Activated naive CD8-positive, alpha-beta T cell treated with anti-CD3 and anti-CD28 coated beads, Interleukin-2, amount 10 ng/mL, durations not matched to agents 7 days and 5 days (primary cell): ENCODE data around the gene GSX1. TPM values are rescaled to one million over a fixed set of nuclear protein-coding genes. Genes with fewer than 3 reads are reported as not detected.
"Not testable (repeated sequence)": the region's sequence is repeated elsewhere in the genome, so short reads cannot be mapped to it uniquely, and the experiment has no call there.

Source experiments
- ATAC-seq: fragments of 150-1000 bp; cut with Tn5 transposase; one replicate; pipeline ENCODE4 v1.10.0; 2021; ENCODE audit warnings: low read depth, moderate library complexity
- POLR2A ChIA-PET: fragments of 350-600 bp; sonication (Branson Sonifier 250); formaldehyde crosslinking; loops from one replicate; lab custom pipeline; 2021; ENCODE audit warnings: antibody characterized with exemption; lab: Charles Lee
- DNase-seq: peaks from one replicate; pipeline ENCODE4 v3.0.0; 2021
- H3K27ac Mint-ChIP-seq: one replicate; pipeline ENCODE4 v1.8.0; 2022; ENCODE audit warnings: mild to moderate bottlenecking, mixed read lengths
- H3K27me3 Mint-ChIP-seq: one replicate; pipeline ENCODE4 v1.8.0; 2022; ENCODE audit warnings: mild to moderate bottlenecking, moderate library complexity, mixed read lengths
- H3K36me3 Mint-ChIP-seq: one replicate; pipeline ENCODE4 v1.8.0; 2021; ENCODE audit warnings: mild to moderate bottlenecking, mixed read lengths
- H3K4me1 Mint-ChIP-seq: one replicate; pipeline ENCODE4 v1.8.0; 2021; ENCODE audit warnings: mixed read lengths
- H3K4me3 Mint-ChIP-seq: one replicate; pipeline ENCODE4 v1.8.0; 2022; ENCODE audit warnings: mild to moderate bottlenecking, moderate library complexity, mixed read lengths
- H3K9me3 Mint-ChIP-seq: one replicate; pipeline ENCODE4 v1.8.0; 2021; ENCODE audit warnings: mixed read lengths
- total RNA-seq, 2 experiments: library from RNA; stranded (reverse); gene quantifications; one replicate each; pipeline ENCODE4 v1.2.3, GENCODE V29; 2021

The GSX1 gene
- total RNA-seq, 2 experiments from 2014 or later: not detected

DNA sequence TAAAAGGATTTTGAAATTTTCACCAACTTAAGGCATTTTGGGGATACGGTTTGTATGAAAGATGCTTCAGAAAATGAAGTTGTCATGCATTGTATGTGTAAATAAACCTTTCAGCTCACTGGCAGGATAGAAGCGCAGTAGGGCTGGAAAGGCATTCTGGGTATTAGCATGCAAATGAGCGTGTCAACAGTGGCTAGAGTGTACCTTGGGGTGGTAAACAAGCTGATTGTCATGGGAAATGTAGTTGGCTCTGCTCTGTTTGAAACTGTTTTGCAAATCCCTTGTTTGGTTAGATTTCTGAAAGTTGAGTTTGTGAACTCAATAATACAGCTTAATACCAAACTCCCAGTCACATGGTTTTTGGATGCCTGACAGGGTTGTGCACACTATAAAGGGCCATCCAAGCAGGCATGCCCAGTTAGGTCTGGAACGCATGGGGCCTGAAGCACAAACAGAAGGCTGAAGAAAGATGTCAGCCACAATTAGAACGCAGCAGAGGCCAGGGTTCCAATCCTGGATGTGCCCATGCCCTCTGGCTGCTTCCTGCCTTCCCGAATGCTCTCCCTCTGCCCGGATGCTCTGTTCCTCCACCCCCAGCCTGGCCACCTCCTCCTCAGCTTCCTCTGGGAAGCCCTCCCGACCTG is 14.6 kb downstream of the GSX1 start:
- no peaks in the 10 kb centered on the region for H3K9me3 Mint-ChIP-seq
- ATAC-seq (no peak), DNase-seq (no peak)
- H3K4me1 Mint-ChIP-seq: no peaks in the 10 kb centered on the region
- H3K36me3 Mint-ChIP-seq: no peaks in the 10 kb centered on the region
- H3K27ac Mint-ChIP-seq: no peak overlapping the region
- H3K4me3 Mint-ChIP-seq: no peak overlapping the region
- H3K27me3 Mint-ChIP-seq: peaks cover 34% of the 10 kb centered on the region
- POLR2A ChIA-PET: no interaction called here

DNA sequence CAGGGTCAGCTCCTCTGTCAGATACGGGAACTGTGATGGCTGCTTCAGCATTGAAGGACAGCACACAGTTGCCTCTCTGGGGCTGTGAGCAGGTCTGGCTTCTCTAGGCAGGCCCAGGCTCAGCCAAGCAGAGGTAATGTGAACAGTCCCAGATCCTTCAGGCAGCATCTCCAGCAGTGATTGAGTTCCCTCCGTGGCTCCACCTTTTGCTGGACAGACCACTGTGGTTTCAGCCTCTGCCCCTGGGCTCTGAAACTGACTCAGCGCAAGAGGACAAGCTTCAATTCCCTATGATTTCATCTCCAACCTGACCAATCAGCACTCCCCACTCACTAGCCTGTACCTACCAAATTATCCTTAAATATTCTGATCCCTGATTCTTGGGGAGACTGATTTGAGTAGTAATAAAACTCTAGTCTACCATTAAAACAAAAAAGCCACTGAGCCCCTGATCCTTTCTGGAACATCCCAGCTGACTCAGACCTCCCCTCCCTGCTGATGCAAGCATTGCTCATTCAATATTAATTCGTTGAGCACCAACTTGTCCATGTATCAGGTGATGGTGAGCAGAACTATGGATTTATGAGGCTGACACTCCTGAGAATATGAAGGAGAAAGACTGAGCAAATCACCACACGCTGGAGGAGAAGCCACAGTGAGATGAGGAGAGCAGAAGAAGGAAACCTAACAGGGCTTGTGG is 16.7 kb downstream of the GSX1 start:
- H3K9me3 Mint-ChIP-seq: no peaks in the 10 kb centered on the region
- no peaks in the 10 kb centered on the region for H3K36me3 Mint-ChIP-seq
- H3K27me3 Mint-ChIP-seq: peaks cover 27% of the 10 kb centered on the region
- POLR2A ChIA-PET: no interaction called here
- H3K27ac Mint-ChIP-seq: no peak overlapping the region
- H3K4me3 Mint-ChIP-seq: no peak overlapping the region
- H3K4me1 Mint-ChIP-seq: no peaks in the 10 kb centered on the region
- ATAC-seq (no peak), DNase-seq (no peak)

DNA sequence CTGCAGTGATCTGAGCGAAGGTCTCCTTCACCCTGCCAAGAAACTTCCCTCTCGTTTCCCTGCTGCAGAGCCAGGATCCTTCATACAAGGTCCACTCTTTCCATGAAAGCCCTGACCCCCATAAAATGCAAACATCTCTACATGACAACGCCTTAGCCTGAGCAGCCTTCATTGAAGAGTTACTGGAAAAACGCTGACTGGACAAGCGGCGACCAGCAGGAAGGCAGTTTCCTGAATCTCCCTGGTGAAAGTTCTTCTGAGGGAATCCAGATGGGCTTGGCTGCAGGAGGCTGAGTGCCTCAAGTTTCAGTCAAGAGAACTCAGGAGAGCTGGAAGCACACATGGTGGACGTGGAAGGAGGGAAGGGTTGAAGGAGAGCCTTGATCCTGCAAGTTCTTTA is 17.7 kb downstream of the GSX1 start:
- POLR2A ChIA-PET: no interaction called here
- Mint-ChIP-seq H3K27me3 (peaks cover 25% of the 10 kb centered on the region), H3K27ac (no peak overlapping the region), H3K4me1 (no peaks in the 10 kb centered on the region), H3K36me3 (no peaks in the 10 kb centered on the region), H3K9me3 (no peaks in the 10 kb centered on the region), H3K4me3 (no peak overlapping the region)
- DNase-seq (no peak), ATAC-seq (no peak)

DNA sequence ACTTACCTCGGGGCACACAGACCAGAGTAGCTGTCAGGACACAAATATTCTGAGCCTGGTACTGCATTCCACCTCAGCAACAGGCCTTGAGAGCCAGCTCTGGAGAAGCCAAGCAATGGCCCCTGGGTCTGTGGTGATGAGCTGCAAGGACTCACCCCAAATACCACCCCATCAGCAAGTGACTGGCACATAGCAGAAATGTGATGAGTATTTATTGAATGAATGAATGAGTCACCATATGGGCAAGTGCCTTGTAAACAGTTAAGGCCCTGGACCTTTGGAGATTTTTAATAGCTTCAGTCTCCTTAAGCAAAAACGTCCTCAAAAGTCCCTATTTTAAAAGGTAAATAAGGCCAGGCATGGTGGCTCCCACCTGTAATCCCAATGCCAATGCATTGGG is 18.2 kb downstream of the GSX1 start:
- H3K27ac Mint-ChIP-seq: no peak overlapping the region
- H3K4me3 Mint-ChIP-seq: no peak overlapping the region
- H3K9me3 Mint-ChIP-seq: no peaks in the 10 kb centered on the region
- POLR2A ChIA-PET: no interaction called here
- H3K4me1 Mint-ChIP-seq: no peaks in the 10 kb centered on the region
- DNase-seq (no peak), ATAC-seq (no peak)
- H3K27me3 Mint-ChIP-seq: peaks cover 22% of the 10 kb centered on the region
- no peaks in the 10 kb centered on the region for H3K36me3 Mint-ChIP-seq

DNA sequence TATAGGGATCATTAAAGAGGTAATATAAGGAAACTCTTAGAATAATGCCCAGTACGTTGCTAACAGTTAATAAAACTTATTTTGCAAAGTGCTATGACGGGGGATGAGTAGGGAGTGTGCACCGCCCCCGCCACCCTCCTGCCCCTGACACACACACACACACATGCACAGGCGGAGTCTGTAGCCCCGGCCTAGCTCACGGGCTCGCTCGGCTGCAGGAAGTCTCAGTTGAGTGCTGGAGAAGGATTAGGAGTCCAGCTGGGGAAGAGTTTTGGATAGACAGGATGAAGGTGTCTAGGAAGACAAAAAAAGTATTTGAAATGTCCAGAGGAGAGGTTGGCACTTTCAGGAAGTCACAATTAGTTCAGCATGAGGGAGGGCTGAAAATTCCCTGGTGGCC is 21.5 kb downstream of the GSX1 start:
- POLR2A ChIA-PET: no interaction called here
- no peaks in the 10 kb centered on the region for H3K36me3 Mint-ChIP-seq
- no peaks in the 10 kb centered on the region for H3K9me3 Mint-ChIP-seq
- no peaks in the 10 kb centered on the region for H3K4me1 Mint-ChIP-seq
- H3K27me3 Mint-ChIP-seq: peaks cover 15% of the 10 kb centered on the region
- H3K27ac Mint-ChIP-seq: no peak overlapping the region
- ATAC-seq (no peak), DNase-seq (no peak)
- H3K4me3 Mint-ChIP-seq: no peak overlapping the region

DNA sequence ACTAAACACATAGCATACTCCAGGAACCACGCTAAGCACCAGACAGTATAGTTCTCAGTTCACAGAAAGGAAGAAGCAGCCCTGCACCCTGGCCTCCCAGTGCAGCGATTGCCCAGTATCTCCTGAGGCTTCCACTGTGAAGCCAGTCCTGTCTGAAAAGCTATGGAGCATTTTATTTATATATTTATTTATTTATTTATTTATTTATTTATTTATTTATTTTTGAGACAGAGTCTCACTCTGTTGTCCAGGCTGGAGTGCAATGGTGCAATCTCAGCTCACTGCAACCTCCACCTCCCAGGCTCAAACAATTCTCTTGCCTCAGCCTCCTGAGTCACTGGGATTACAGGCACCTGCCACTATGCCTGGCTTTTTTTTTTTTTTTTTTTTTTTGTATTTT is 25.5 kb downstream of the GSX1 start:
- POLR2A ChIA-PET, H3K4me3 Mint-ChIP-seq, H3K9me3 Mint-ChIP-seq, ATAC-seq, H3K36me3 Mint-ChIP-seq, H3K4me1 Mint-ChIP-seq, DNase-seq, H3K27ac Mint-ChIP-seq: not testable (repeated sequence)
- H3K27me3 Mint-ChIP-seq: peaks cover 46% of the 10 kb centered on the region

DNA sequence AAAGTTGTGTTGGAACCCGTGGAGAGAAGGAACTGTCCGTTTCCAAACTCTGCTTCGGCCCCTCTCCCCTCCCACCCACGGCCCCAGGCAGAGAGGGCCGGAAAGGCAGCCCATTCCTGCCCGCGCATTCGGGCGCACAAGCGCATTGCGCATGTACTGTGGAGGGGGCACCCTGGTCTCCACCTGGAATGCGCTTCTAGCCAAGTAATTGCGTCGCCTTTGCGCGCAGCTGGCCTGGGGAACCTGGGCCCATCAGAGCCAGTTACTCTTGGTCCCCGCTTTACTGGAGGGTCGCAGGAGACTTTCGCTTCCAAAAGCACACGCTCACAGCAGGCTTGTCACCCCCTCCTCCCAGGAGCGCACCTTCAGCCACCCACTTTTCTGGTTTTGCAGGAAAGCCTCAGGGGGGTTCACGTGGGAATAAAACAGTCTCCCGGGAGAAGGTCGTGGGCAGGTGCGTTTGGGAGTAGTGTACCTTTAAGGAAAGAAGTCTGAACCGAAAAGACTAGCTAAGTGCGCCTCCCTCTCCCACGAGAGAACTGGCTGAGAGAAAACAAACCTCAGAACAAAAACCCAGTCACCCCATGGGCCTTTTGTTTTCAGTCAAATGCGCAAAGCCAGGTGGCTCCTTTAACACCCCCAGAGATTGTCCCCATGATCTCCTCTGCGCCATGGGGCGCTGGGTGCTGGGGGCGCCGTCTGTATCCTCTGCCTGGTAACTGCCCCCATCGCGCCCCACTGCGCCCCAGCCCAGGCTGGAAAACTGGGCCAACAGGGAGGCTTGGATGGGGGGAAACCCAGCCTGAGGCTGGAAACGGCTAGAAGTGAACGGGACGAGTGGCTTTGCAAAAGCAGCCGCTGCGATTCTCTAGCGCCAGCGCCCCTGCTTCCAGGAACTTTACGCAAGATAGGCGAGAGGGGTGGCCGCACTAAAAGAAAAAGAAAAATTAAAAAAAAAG is 28.5 kb downstream of the GSX1 start:
- no peak overlapping the region for H3K27ac Mint-ChIP-seq
- no peaks in the 10 kb centered on the region for H3K9me3 Mint-ChIP-seq
- POLR2A ChIA-PET: no interaction called here
- no peaks in the 10 kb centered on the region for H3K4me1 Mint-ChIP-seq
- H3K27me3 Mint-ChIP-seq: peaks cover 69% of the 10 kb centered on the region
- no peaks in the 10 kb centered on the region for H3K36me3 Mint-ChIP-seq
- DNase-seq: no peak
- H3K4me3 Mint-ChIP-seq: no peak overlapping the region
- no peak for ATAC-seq

DNA sequence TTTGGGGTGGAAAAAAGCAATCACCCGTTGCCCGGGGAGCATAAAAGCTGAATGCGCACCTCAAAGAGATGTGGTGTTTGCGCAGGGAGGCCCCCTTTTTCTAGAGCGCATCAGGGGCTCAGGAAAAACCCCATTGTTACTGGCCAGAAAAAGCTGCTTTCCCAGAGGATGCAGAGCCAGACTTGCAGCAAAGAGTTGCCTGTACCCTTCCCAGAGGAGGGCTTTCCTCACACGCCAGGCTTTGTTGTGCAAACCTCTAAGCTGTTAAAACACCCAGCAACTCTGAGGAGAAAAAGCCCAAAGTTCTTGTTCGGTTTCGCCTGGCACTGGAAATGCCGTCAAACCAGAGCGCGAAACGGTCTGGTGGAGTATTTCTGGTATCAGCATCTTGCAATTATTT is 29.3 kb downstream of the GSX1 start:
- POLR2A ChIA-PET: no interaction called here
- DNase-seq (no peak), ATAC-seq (no peak)
- Mint-ChIP-seq H3K36me3 (no peaks in the 10 kb centered on the region), H3K27ac (no peak overlapping the region), H3K4me3 (no peak overlapping the region), H3K27me3 (peaks cover 74% of the 10 kb centered on the region), H3K9me3 (no peaks in the 10 kb centered on the region), H3K4me1 (peaks cover 2% of the 10 kb centered on the region)

DNA sequence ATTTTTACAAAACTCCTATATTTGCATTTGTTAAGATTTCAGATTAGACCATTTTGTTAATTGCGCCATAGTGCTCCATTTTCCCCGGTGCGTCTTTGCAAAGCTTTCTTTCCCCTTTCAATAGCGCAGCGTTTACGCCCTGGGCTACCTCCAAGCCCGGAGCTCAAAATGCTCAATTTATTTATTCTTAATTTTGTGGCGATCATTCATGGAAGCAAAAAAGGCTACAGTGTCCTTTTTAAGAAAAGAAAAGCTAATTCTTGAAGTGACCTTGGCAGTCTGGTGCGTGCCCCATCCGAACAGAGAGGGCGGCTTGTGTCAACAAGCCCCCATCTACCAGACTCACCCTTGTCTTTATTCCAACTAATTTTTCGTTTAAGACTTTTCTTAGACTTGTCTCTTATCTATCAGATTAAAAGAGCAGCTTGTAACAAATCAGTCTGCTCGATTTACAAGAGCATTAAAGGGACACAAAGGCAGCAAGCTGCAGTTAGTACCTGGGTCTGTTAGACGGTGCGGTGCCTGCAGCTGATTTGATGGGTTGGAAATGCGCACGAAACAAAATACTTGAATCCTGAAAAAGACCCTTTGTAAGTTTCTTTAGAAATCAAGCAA is 30.1 kb downstream of the GSX1 start:
- peaks cover 2% of the 10 kb centered on the region for H3K4me1 Mint-ChIP-seq
- DNase-seq (no peak), ATAC-seq (no peak)
- no peaks in the 10 kb centered on the region for H3K9me3 Mint-ChIP-seq
- POLR2A ChIA-PET: no interaction called here
- H3K36me3 Mint-ChIP-seq: no peaks in the 10 kb centered on the region
- no peak overlapping the region for H3K4me3 Mint-ChIP-seq
- H3K27ac Mint-ChIP-seq: no peak overlapping the region
- H3K27me3 Mint-ChIP-seq: peaks cover 76% of the 10 kb centered on the region

DNA sequence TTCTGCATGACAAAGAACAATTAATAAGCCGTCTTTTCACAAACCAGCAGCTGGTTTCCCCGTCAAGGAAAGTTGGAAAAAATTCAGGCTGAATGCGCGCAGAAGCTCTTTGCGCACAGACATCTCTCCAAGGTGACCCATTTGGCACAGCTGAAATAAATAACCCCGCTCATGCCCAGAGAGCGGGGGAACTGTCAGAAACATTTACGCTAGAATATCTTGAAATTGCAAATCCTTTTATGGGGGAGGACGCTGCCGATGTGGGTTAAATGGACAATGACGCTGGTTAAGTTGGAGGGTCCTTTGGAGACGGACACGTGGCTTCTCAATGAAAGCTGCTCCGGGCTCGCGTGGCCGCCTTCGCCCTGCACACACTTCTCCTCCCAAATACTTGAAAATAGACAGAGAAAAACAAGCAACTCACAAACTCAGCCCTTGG is 30.6 kb downstream of the GSX1 start:
- H3K27me3 Mint-ChIP-seq: peaks cover 80% of the 10 kb centered on the region
- no peaks in the 10 kb centered on the region for H3K9me3 Mint-ChIP-seq
- H3K4me1 Mint-ChIP-seq: peaks cover 2% of the 10 kb centered on the region
- no peak overlapping the region for H3K27ac Mint-ChIP-seq
- no peaks in the 10 kb centered on the region for H3K36me3 Mint-ChIP-seq
- ATAC-seq (no peak), DNase-seq (no peak)
- H3K4me3 Mint-ChIP-seq: no peak overlapping the region
- POLR2A ChIA-PET: no interaction called here

DNA sequence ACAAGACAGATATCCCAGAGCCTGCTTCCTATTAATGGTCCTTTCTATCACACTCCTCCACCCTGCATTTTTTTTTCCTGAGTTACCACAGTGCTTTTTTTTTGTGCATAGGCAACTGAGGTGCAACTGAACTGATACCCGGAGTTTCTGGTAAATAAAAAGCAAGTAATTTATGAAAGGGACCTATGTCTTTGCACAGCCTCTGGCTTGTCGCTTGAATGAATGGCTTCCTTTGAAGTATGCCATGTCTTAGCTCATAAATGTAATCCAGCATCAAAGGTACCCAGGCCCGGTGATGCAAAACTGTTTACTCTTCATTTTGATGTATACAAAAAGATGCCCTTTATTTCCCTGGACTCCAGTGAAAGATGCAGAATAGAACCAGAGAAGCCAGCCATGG is 31.8 kb downstream of the GSX1 start:
- H3K27me3 Mint-ChIP-seq: peaks cover 86% of the 10 kb centered on the region
- H3K4me3 Mint-ChIP-seq: no peak overlapping the region
- peaks cover 5% of the 10 kb centered on the region for H3K4me1 Mint-ChIP-seq
- H3K36me3 Mint-ChIP-seq: no peaks in the 10 kb centered on the region
- DNase-seq (no peak), ATAC-seq (no peak)
- H3K27ac Mint-ChIP-seq: no peak overlapping the region
- H3K9me3 Mint-ChIP-seq: no peaks in the 10 kb centered on the region
- POLR2A ChIA-PET: no interaction called here

DNA sequence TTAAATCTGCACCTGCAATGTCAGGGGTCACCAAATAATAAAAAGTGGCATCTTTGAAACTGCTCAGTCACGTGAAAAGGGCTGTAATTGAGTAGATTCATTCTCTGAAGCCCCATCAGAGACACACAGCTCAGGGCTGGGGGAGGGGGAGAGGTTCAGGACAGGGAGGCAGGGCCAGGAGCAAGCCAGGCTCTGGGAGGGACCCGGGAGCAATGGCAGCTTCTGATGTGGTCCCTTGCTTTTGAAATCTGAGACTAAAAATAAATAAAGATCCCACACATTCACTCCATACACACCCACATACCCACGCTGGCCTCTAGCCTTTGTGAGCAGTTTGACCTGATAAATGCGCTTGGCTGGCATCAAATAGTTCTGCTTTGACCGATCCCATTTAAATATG is 32.8 kb downstream of the GSX1 start:
- no peaks in the 10 kb centered on the region for H3K9me3 Mint-ChIP-seq
- ATAC-seq (no peak), DNase-seq (no peak)
- H3K4me3 Mint-ChIP-seq: no peak overlapping the region
- H3K27ac Mint-ChIP-seq: no peak overlapping the region
- POLR2A ChIA-PET: no interaction called here
- peaks cover 8% of the 10 kb centered on the region for H3K4me1 Mint-ChIP-seq
- no peaks in the 10 kb centered on the region for H3K36me3 Mint-ChIP-seq
- H3K27me3 Mint-ChIP-seq: peaks cover 88% of the 10 kb centered on the region
